HG02884 (cell line): ENCODE results near the gene FABP2.

ENCODE experiments used
- ATAC-seq: cut with Tn5 transposase; IDR thresholded peaks from one replicate; pipeline ENCODE4 v1.9.1; 2021; ENCODE audit warnings: mild to moderate bottlenecking, moderate library complexity; ENCODE audit not compliant: unreplicated experiment

Gene FABP2

GRCh38 chr4:119268466-119268865 is 53.5 kb downstream of the FABP2 start:
- no peak for ATAC-seq
